Stimulated activated CD4-positive, alpha-beta T cell treated with anti-CD3 and anti-CD28 coated beads, Interleukin-4, amount 100 ng/mL, for 4 hours (primary cell): ENCODE measurements around the gene EXOC6B.

ENCODE experiments used
- DNase-seq, 2 experiments: peaks; one replicate each; pipeline ENCODE4 v3.0.0-alpha.2; 2020

EXOC6B gene

DNA sequence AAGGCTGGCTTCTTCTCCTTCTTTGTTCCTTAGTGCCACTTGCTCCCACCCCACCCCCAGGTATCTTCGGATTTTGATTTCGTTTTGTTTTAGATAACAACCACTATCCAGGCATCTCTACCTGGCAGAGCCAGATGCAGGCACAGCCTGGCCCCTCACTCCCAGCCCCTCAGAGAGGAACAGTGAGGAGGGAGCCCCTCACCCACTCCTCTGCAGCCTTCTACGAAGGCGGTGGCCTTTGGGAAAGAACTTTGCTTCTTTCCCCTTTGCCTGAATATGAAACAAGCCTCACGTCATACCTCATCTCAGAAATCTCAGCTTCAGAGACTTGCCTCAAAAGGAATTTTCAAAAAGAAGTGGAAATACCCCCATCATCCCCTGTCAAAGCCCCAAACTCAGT, 671.9 kb downstream of the EXOC6B start:
- no peak for DNase-seq

DNA sequence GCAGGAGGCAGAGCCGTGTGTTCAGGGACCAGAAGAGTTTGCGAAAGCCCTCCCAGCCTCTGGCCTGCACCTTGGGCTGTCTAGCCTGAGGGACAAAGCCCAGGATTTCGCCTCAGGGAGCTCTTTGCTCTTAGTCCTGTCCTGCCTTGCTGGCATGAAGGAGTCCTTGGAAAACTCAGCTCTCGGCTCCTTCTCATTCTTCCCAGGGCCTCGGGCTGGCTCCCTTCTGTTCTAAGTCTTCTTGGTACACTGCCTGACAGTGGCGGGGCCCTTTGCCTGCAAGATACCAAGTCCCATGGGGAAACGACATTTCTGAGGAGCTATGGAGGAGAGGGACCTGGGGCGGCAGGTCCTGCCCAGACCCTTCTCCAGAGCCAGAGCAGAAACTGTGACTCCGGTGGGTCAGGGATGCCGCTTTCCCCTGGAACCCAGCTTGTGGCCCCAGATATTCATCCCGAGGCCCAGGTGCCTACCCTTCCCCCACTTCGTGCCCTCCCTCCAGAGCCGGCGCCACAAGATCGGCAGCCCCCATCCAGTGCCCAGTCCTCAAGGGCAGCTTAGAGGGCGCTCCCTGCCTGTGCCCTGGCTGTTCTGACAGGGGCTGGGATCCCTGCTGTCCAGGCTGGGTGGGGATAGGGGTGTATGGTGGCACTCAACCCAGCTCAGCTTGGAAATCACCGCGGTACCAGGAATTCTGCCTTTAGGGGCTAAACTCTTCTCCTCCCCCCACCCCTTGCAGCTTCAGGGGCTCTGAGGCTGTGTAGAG, 672.6 kb downstream of the EXOC6B start:
- no peak for DNase-seq

DNA sequence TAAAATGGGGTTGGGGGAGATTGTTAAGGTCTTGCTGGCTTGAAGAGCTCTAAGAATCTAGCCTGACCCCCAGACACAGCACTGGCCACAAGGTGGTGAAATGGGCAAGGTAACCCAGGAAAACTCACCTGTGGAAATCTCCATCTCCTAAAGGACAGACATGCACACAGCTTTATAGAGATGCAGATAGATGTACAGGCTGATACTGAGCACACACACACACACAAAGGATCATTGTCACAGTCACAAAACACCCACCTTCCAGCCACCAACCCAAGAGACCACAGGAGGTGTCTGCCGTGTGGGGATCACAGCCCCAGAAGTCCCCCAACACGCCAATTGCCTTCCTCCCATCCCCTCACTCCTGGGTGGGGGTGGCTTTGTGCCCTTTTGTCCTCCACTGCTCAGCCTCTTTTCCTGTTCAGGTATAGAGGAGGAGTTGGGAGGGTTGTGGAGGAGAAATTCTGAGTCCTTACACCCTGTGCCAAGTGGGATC, 674.9 kb downstream of the EXOC6B start:
- DNase-seq = no peak

DNA sequence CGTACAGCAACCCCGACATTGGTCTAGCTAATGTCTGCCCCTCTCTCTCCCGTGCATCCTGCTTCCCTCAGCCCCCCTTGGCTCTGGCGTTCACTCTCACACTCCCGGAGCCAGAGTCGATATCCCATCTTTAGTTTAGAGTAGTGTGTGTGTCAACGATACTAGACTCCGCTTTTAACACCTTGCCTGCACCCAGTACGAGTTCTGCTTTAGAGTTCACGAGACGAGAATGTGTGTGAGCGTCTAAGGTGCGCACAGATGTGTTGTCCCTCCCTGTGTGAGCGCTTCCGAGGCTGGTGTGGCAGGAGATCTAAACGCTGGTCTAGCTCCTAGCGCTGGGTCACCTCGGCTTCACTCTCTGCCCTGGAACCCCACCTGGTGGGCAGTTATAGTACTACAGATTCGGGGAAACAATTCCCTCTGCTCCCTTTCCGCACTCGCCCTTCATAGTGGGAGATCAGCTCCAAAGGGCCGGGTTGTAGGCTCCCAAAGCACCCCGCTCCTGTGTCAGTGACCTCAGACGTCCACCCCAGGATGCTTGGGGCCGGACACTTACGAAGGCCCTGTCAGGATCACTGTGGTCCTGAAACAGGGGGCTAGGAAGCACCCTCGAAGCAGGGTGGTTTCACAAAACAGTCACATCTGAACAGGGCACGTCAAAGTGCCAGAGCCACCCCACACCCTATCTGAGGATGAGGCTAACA, 675.5 kb downstream of the EXOC6B start:
- DNase-seq = peak; percentile 44 to 58

DNA sequence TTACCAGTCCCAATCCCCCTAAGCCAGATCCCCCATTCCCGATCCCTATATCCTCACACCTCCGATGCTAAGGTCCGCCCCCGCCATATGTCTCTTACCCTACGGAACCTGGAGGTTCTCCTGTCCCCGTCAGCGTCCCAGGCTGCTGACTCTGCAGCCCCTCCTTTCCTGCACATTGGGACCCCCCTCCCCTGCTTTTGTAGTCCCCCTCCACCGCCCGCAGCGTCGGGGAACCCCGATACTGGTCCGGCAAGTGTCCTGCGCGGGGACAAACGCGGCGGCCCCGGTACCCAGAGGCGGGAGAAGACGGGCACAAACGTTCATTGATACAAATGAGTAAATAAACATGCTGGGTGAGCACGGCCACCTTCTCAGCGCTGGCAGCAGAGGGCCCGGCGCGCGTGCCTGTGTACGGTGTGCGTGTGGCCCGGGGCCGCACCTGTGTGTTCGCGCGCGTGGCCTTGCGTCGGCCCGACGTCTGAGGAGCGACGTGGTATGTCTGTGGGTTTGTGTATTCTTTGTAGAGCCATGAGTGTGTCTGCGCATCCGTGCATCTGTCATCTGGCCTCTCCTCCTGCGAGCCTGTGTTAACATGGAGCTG, 676.2 kb downstream of the EXOC6B start:
- peak in 1 of 2 experiments; percentile 1 for DNase-seq

DNA sequence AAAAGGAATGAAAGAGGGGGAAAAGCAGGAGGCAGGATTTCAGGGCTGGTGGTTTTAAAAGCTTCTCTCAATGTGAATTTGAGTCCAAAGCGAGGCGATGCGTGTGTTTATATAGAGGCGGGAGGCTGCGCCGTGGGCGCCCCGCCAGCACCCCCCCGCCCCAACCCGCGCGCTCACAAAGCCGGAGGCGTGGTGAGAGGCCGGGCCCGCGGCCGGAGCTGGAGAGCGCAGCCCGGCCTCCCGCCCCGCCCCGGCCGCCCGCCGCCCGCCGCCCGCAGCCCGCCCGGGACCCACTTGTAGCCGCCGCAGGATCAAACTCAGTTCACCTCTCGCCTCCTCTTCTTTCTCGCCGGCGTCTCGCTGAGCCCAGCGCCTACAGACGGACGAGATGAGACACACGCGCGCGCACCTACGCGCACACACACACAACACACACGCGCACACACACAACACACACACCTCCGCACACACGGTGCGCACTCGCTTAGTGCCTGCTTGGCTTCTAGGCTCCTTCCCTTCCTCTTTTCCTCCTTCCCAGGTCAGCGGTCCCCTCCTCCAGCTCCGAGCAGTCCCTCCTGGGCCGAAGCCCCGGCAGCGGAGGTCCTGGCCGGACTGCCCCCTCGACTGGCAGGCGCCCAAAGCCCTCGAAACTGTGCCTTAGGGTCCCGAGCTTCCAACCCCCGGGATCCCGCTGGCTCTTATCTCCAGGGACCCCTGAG, 676.8 kb downstream of the EXOC6B start:
- peak in 1 of 2 experiments; percentile 42 for DNase-seq

DNA sequence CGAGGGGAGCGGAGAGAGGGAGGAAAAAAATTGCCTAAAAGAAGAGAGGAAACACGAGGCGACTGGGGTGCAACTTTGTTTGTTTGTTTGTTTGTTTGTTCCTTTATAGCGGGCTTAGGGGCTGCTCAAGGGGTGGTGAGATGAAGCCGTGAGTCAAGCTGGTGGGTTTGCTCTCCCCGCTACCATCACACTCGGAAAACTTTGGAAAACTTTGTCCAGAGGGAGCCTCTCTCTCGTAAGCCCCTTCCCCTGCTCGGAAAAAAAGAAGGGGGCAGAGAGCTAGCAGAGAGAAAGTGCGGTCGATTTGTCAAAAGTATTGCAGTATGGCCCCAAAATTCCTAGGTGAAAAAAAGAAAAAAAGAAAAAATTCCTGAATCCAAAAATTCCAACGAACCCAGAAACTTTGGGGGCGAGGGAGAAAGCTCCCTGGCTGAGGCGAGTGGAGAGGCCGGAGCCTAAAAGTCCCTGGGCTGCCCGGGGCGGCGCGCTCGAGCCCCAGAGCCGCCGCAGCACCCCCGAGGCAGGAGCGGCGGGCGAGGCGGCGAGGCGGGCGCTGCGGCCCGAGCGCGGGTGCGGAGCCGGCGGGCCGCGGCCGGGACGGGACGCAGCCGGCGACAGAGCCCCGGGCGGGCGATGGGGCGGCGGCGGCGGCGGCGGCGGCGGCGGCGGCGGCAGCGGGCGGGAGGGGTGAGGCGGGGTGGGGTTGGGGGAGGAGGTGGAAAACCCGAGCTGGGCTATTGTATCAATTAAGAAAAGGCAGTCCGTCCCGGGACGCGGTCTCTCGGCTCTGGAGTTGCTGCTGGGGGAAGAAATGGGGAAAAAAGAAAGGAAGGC, 677.6 kb downstream of the EXOC6B start:
- peak in 1 of 2 experiments; percentile 1 for DNase-seq

DNA sequence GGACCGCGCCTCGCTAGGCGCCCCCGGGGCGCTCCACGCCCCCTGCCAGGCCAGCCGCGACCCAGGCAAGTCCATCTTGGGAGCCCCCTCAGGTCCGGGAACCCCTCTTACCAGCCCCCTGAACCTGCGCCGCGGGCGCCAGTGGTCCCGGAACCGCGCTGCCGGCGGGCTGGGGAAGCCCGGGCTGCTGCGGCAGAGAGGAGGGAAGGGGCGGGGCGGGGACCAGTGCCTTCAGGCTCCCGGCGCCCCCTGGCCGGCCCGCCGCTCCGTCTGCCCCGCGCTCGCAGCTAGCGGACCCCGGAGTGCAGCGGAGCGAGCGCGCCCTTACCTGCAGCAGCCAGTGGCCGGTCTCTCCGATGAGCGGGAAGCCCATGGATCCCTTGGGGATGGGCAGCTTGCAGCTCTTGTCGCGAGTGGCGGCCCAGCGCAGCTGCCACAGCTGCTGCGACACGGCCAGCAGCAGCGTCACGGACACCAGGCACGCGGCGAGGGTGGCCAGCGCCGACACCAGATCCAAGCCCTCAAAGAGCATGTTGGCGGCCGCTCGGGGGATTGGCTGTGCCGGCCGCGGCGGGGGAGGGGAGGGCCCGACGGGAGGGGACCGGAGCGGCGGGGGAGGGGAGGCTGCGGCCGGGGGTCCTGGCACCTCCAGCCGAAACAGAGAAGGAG, 678.4 kb downstream of the EXOC6B start, which contains the start of gene CYP26B1:
Gene CYP26B1, minus strand, starts transcription at position 560 of the 669 bp plus-strand sequence. Its CDS starts 28 bp downstream, at position 532.
- peak in 1 of 2 experiments; percentile 1 for DNase-seq

DNA sequence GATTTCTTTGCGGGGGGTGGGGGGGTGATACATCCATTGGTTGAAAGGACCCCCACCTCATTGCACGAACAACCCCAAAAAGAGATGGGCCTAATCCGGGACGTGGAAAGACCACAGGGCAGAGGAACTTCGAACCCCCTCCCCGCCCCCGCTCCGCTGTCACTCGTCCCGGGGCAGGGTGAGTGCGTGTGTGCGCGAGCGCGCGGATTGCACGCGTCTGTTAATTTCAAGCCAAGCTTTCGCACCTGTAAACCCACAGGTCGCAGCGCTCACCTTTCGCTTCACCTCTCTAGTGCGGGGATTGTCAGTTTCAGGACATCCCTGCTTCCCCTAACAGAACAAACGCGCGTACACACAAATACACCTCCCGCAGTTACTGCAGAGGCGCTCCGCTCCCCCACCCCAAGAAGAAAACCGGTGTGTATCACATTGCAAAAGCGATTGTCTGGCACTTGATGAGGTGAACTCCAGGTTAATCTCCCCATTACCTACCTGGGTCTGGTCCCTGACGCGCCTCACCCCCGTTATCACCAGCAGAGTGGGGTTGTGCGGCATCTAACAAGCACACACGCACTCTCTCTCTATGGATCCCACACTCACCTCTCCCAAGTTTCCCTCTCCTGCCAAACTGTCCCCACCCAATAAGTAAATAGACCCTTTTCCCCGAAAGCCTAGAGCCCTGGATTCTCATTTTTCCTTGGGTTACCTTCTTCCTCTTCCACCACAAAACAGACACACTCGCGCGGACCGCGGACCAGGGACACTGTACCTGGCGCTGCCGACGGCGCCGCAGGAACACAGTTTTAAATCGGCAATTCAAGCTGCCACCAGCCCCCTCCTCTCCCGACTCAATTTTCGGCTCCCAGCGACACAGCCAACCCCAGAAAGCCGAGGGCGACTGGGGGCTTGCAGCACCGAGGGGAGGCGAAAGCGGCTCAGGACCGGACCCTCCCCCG, 679.2 kb downstream of the EXOC6B start:
- peak in 1 of 2 experiments; percentile 0 for DNase-seq

DNA sequence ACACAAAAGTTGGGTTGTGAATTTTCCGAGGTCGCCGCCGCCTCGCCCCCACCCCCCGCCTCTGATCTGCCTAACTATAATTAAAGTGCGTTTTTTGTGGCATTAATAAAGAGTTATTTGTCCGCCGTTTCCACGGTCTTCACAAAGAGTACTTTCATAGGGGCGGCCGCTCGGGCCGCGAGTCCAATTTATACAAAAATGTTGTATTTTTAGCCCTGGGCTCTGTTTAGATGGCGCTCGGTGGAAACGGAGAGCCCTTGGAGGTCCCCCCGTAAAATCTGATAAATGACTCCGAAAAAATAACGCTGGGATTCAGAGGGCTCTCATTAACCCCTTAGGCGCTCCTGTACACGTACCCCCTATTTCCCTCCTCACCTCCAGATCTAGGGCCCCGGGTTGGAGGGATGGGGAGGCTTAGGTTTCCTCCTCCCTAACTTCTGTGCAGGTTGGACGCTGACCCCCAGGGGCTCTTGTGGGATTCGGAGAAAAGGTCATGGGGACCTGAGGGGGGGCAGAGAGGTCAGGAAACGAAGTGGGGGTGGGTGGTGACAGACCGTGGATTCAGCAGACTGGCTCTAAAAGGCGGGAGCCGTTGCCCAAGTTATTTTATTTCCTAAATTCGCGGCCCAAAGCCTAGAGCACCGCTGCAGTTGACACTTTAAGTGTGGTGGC, 680.0 kb downstream of the EXOC6B start:
- peak in 1 of 2 experiments; percentile 0 for DNase-seq

DNA sequence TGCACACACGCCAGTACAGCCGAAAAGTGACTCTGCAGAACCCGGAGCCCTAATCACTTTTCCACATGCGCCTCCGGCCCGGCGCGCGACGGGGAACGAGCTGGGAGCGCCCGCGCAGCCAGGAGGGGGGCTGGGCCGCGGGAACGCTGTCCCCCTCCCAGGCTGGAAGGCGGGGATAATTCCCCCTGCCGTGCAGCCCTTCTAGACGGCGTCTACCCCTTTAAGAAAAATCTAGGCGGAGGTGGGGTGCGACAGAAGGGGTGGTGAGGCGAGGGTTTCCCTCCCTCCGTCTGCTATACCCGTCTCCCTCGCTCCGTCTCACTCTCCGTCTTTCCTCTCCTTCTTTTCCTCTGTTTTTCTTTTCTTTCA, 680.6 kb downstream of the EXOC6B start:
- peak in 1 of 2 experiments; percentile 1 for DNase-seq

DNA sequence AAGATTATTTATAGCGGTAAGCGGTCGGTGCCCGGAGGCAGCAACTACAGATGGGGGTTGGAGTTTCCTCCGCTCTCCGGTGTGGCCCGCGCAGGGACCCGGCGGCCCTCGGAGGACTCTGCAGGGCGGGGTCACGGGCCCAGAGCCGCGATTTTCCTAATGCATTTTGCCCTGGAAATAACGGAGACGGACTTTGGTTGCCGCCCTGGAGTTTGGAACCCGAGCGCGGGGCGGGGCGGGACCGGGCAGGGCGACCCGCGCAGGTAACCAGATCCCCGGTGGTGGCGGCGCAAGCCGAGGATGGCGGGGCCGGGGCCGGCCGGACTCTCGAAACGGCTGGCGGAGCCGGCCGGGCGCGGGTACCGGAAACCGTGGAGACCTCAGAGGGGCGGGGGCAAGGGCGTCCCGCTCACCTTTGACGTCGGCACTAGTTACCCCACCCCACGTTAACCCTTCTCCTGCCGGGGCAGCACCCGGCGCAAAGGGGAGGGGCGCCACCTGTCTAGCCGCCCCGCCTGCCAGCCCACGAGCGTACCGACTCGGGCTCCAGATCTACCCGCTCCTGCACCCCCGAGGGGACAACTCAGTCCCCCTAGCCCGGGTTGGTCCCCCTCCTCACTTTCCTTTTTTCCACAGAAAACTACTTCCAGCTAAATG, 681.1 kb downstream of the EXOC6B start:
- no peak for DNase-seq

DNA sequence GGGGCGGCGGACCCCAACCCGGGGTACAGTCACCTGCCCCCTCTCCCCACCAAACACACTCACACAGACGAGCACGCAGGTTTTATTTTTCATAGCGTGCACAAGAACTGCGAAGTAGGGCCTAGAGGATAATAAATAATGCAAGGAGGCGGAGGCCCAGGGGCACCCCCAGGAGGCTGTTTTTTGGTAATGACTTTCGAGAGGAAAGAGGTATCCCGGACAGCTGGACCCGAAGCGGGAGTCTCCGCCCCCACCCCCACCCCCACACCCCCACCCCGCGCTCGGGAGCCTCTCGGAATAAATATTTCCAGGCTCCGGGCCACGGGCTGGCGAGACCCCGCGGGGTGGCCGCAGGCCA, 681.6 kb downstream of the EXOC6B start:
- no peak for DNase-seq

DNA sequence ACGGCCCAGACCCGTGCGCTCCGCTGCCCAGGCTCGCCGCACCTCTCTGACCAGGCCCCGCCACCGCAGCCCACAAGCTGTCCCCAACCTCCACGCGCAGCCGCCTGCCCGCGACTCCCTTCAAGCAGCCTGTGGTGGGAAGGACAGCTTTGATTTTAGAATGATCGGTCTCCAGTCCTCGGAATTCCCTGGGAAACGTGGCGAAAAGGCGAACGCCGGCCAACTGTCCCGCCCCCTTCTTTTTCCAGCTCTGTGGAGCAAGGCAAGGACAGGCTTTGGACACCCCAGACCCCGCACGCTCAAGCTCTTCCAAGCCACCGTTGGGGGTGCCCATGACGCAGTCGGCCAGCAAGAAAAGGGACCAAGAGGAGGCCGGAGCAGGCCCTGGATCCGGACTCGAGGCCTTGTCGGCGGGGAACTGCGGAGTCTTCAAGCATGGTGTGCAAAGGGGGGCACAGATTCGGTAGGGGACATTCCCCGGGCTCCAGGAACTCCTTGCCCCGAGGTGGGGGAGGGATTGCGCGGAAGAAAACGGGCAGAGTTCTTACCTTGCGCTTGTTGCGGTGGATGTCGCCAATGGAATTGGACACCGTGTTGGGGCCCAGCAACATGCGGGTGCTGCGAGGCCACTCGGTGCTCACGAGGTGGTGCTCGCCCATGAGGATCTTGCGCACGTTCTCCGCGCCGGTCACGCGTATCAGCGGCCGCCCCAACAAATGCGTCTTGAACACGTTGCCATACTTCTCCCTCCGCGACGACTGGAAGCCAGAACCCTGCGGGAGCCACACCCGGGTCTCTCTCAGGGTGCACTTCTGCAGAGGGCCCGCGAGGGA, 682.2 kb downstream of the EXOC6B start:
- DNase-seq = no peak

DNA sequence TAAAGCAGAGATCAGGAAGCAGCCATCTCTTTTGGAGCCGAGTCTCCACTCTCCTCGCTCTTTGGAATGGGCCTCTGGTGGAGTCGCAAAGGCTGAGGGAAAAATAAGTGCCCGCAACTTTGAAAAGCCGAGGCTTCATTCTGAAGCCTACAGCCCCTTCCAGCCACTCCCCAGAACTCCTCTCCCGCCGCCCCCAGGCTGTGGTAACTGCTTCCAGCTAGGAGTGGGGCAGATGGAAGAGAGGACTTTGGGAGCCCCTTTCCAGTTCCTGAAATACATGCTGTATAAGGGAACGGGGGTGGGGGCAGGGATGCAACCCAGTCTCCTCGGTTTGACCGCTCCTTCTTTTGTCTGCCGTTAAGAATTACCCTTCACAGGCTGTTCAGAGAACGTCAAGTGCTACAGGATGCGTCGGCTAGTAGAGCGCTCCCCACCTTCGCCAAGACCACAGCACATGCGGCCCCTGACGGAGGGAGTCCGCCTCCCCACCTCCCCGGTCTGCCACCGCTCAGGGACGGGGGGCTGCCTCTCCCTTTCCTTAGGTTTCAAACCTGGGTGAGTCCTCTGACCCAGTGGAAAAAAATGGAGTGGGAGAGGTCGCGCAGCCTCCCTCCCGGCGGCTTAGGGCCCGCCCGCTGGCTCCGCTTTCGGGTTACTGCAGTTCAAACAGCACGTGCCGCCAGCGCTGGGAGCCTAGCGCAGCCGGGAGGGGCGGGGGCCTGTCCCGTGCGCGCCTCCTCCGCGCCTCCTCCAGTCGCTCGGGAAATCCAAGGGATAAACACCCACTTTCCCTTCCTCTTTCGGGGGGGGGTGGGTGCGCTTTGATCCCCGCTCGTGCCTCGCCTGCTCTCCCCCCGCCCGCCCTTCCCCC, 683.0 kb downstream of the EXOC6B start:
- DNase-seq = peak in 1 of 2 experiments; percentile 1

DNA sequence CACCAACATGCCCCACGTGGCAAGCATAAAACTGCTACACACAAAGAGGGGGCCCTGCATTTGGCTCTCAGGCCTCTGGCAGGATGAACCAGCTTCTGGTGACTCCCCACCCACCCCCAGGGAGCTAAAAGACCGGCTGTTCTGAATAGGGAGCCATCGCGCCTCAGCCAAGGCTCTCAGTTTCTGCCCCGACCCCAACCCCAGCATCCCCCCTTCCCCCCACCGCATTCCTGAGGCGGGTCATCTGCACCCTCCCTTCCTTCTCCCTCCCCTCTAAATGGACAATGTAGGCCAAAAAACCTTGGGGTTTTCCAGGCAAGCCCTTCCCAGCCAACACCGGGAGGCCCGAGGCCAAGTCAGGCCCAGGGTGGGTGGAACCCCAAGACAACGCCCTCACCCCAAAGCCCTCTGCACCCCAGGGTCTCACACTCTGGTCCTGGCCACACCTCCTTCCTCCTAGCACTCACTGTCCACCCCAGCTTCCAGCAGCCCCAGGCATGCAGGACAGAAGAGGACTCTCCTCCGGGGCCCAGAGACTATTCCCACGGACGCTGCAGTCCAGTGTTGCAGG, 683.9 kb downstream of the EXOC6B start:
- DNase-seq = no peak
